Small intestine (tissue), 7 donors: ENCODE data around the gene ECSCR. TPM values are rescaled to one million over a fixed set of nuclear protein-coding genes. Genes with fewer than 3 reads are reported as not detected.

Source experiments
- DNase-seq, 2 donors: peaks; one replicate each; pipeline versions ENCODE4 v3.0.0 to v3.0.0-alpha.2; 2013
- FAIRE-seq: peaks from 2 replicates; lab custom pipeline; 2012; peaks lifted over from hg19 to GRCh38; lab: Jason Lieb, UNC
- H3K27ac ChIP-seq, 3 donors: one replicate each; pipeline ENCODE4 v1.5.1; 2013; ENCODE audit warnings: low read length in 2 of 3, mild to moderate bottlenecking in 2 of 3, control low read depth in 1 of 3, inconsistent platforms in 1 of 3, low read depth in 1 of 3, moderate library complexity in 1 of 3
- H3K27me3 ChIP-seq, 3 donors: one replicate each; pipeline ENCODE4 v1.6.1; 2013; ENCODE audit warnings: low read length in 3 of 3, inconsistent platforms in 1 of 3; ENCODE audit not compliant: control insufficient read depth in 3 of 3, insufficient read depth in 3 of 3
- H3K36me3 ChIP-seq, 3 donors: one replicate each; pipeline ENCODE4 v1.6.1; 2013; ENCODE audit warnings: low read length in 3 of 3, inconsistent platforms in 1 of 3, low read depth in 1 of 3, mild to moderate bottlenecking in 1 of 3, moderate library complexity in 1 of 3; ENCODE audit not compliant: control insufficient read depth in 3 of 3, insufficient read depth in 2 of 3
- H3K4me1 ChIP-seq, 3 donors: one replicate each; pipeline ENCODE4 v1.6.1; 2013; ENCODE audit warnings: low read length in 2 of 3, inconsistent platforms in 1 of 3, low read depth in 1 of 3, mild to moderate bottlenecking in 1 of 3, moderate library complexity in 1 of 3; ENCODE audit not compliant: control insufficient read depth in 3 of 3, insufficient read depth in 2 of 3
- H3K4me3 ChIP-seq, 3 donors: one replicate each; pipeline ENCODE4 v1.5.1; 2013; ENCODE audit warnings: low read length in 3 of 3, control low read depth in 1 of 3, inconsistent platforms in 1 of 3, low read depth in 1 of 3, mild to moderate bottlenecking in 1 of 3, moderate library complexity in 1 of 3
- H3K9me3 ChIP-seq, 2 donors: one replicate each; pipeline ENCODE4 v1.6.1; 2013; ENCODE audit warnings: low read depth in 1 of 2, low read length in 1 of 2; ENCODE audit not compliant: control insufficient read depth in 2 of 2, insufficient read depth in 1 of 2
- WGBS, 3 donors: extraction: QIAGEN DNeasy Blood & Tissue Kit; methylation state at CpG; one replicate each; pipeline ENCODE4 v1.1.7; 2013; 5-methylcytosine and 5-hydroxymethylcytosine counted together
- polyA plus RNA-seq, 4 donors: library from polyadenylated mRNA; stranded (reverse) in 3 of 4; unstranded in 1 of 4; fragments of 200-250 nt in 3 of 4; fragments of 120-200 nt in 1 of 4; gene quantifications; one replicate each; pipeline versions ENCODE4 v1.2.1 to v1.2.3, GENCODE V29; 2013
- donor health status: healthy with polysubstance abuse.
- donor health status: control.
- donor health status: control.
- donor health status: Bipolar disorder and iron deficiency.
- donor health status: healthy.

Gene ECSCR
- polyA plus RNA-seq, 4 donors = 1.6 to 47.6 (median 7.7) TPM

- H3K27ac ChIP-seq = peak within 1 kb of the TSS in 1 of 3 donors; percentile 82
- peak within 1 kb of the TSS in 1 of 3 donors; percentile 17 for H3K4me3 ChIP-seq
- FAIRE-seq (no peak), DNase-seq (peak in 1 of 2 donors; percentile 68)
- no peaks in the 10 kb centered on the region for H3K36me3 ChIP-seq
- WGBS, 3 donors = 5 to 25% (median 11%) methylated on average over 9 of the region's 9 CpGs
- no peaks in the 10 kb centered on the region for H3K27me3 ChIP-seq
- no peaks in the 10 kb centered on the region for H3K9me3 ChIP-seq
- H3K4me1 ChIP-seq = peaks cover 2 to 4% (median 2%) of the 10 kb centered on the region in 3 donors
These were observed 8.3 kb upstream of the ECSCR start, which contains the start of gene SMIM33 for GRCh38 chr5:139470821-139471300. TSS of gene SMIM33 (plus strand) at chr5:139471004. CDS start at chr5:139471122, 118 bp downstream.

DNA sequence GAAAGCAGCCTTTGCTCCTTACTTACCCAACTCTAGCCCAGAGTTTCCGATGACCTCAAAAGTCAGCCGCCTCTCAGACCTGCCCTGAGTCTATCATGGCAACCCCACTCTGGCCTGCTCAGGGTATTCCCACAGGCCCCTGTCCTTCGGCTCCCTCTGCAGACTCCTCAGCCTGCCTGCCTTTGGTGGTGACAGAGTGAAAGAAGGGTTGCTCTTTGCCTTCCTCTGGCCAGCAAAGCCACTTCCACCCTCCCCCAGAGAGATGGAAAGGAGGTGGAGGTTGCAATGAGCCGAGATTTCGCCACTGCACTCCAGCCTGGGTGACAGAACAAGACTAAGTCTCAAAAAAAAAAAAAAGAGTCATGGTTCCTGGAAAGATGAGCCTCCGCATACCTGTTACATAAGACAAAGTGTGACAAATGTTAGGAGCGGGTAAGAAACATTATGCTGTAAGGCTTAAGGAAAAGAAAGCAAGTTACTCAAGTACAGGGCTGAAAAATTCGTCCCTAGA lies 5.9 kb upstream of the ECSCR start:
- DNase-seq (peak; percentile 47 to 53), FAIRE-seq (no peak)
- Histone ChIP-seq H3K4me1 (peaks cover 0 to 4% (median 2%) of the 10 kb centered on the region in 3 donors), H3K27me3 (no peaks in the 10 kb centered on the region), H3K4me3 (no peak overlapping the region), H3K36me3 (no peaks in the 10 kb centered on the region), H3K9me3 (no peaks in the 10 kb centered on the region), H3K27ac (no peak overlapping the region)
- 53 to 67% (median 54%) methylated on average over 8 of the region's 8 CpGs for WGBS, 3 donors

DNA sequence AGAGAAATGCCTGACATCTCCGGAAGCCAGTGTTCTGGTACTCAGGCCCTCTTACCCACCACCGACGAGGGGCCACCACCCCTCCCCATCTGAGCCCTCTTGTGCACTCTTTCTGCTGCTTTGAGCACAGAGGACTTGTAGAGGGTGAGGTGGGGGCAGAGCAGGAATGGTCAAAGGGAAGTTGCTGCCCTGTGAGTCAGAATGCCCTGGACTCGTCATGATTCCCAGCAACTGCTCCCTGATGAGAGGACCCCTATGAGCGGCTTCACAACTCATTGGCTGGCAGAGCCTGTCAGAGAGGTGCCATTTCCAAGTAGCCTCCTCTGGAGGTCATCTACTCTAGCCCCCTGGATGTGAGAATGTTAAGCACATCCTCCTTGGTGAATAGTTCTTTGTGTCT lies 845 bp downstream of the ECSCR start:
- WGBS, 3 donors = 76 to 93% (median 92%) methylated on average over 5 of the region's 5 CpGs

GRCh38 chr5:139461176-139461575 lies 1.4 kb downstream of the ECSCR start:
- no peaks in the 10 kb centered on the region for H3K36me3 ChIP-seq
- no peak for DNase-seq
- peaks cover 0 to 6% (median 4%) of the 10 kb centered on the region in 3 donors for H3K4me1 ChIP-seq
- no peaks in the 10 kb centered on the region for H3K27me3 ChIP-seq
- FAIRE-seq = no peak
- no peaks in the 10 kb centered on the region for H3K9me3 ChIP-seq
- WGBS, 3 donors = 84 to 94% (median 91%) methylated on average over 7 of the region's 7 CpGs
- H3K27ac ChIP-seq = peak overlapping the region in 1 of 3 donors; percentile 52
- no peak overlapping the region for H3K4me3 ChIP-seq

More for the DNA sequence above, 845 bp downstream of the ECSCR start:
- Histone ChIP-seq H3K36me3 (no peaks in the 10 kb centered on the region), H3K4me1 (peaks cover 0 to 6% (median 4%) of the 10 kb centered on the region in 3 donors), H3K4me3 (peak overlapping the region in 1 of 3 donors; percentile 28), H3K27me3 (no peaks in the 10 kb centered on the region), H3K27ac (peak overlapping the region in 2 of 3 donors; percentile 32 to 62), H3K9me3 (no peaks in the 10 kb centered on the region)
- DNase-seq (no peak), FAIRE-seq (no peak)

GRCh38 chr5:139460455-139460854 lies 2.1 kb downstream of the ECSCR start:
- H3K36me3 ChIP-seq = no peaks in the 10 kb centered on the region
- WGBS, 3 donors = 68 to 100% (median 76%) methylated on average over 1 of the region's 1 CpG
- H3K4me1 ChIP-seq = peaks cover 0 to 6% (median 4%) of the 10 kb centered on the region in 3 donors
- no peak for FAIRE-seq
- H3K9me3 ChIP-seq = no peaks in the 10 kb centered on the region
- no peak for DNase-seq
- H3K4me3 ChIP-seq = no peak overlapping the region
- no peaks in the 10 kb centered on the region for H3K27me3 ChIP-seq
- H3K27ac ChIP-seq = peak overlapping the region in 1 of 3 donors; percentile 24

DNA sequence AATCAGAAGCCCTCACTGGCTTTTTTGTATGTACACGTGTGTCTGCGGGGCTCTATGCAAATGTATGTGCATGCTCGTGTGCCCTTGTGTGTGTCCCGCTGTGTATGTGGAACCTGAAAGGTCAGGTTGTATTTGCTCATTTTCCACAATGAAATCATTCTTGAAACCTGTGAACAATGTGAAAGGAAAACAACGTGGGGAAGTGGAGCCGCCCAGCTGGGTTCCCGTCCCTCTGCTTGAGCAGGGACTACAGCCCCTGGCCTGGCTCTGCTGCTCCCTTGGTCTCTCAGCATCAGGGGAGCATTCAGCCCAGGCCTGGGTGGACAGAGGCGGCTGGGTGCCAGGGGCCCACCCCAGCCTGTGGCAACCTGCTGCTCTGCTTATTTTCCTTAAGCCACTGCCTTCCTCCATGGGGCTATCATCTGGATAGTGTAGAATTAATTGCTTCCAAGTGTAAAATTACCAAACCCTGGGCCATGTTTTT lies 3.0 kb downstream of the ECSCR start:
- WGBS, 3 donors = 59 to 70% (median 67%) methylated on average over 8 of the region's 8 CpGs
- DNase-seq = peak in 1 of 2 donors; percentile 32
- no peaks in the 10 kb centered on the region for H3K27me3 ChIP-seq
- peak overlapping the region in 1 of 3 donors; percentile 36 for H3K27ac ChIP-seq
- no peaks in the 10 kb centered on the region for H3K9me3 ChIP-seq
- H3K36me3 ChIP-seq = no peaks in the 10 kb centered on the region
- no peak overlapping the region for H3K4me3 ChIP-seq
- no peak for FAIRE-seq
- peaks cover 0 to 6% (median 4%) of the 10 kb centered on the region in 3 donors for H3K4me1 ChIP-seq

DNA sequence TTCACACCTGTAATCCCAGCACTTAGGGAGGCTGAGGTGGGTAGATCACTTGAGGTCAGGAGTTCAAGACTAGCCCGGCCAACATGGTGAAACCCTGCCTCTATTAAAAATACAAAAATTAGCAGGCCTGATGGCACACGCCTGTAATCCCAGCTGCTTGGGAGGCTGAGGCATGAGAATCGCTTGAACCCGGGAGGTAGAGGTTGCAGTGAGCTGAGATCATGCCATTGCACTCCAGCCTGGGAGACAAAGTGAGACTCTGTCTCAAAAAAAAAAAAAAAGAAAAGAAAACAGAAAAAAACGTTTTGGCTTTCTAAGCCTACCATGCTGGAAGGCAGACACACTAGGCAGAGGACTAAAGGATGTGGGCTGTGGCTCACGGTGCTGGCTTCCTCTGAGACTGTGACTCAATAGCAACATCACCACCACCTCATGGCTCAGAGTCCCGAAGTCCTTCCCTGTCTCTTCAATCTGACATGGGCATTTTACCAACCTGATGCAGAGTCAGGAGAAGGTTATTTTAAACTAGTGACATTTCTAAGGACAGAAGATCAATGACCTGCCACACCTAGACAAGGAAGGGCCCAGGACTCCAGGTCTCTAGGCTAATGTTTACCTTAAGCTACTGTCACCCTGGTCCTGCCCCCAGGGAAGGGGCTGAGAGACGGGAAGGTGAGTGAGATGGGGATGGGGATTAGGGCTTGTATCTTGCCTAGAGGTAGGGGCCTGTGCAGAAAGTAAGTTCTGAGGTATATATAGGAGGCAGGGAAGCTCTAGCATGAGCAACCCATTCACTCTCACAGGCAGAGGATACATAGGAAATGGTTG lies 3.7 kb downstream of the ECSCR start:
- DNase-seq (peak; percentile 41 to 70), FAIRE-seq (no peak)
- WGBS, 3 donors = 53 to 67% (median 56%) methylated on average over 8 of the region's 8 CpGs
- no peaks in the 10 kb centered on the region for H3K9me3 ChIP-seq
- peak overlapping the region in 1 of 3 donors; percentile 36 for H3K27ac ChIP-seq
- H3K4me1 ChIP-seq = peaks cover 0 to 6% (median 4%) of the 10 kb centered on the region in 3 donors
- H3K36me3 ChIP-seq = no peaks in the 10 kb centered on the region
- no peaks in the 10 kb centered on the region for H3K27me3 ChIP-seq
- H3K4me3 ChIP-seq = no peak overlapping the region

- 83 to 87% (median 86%) methylated on average over 5 of the region's 5 CpGs for WGBS, 3 donors
- H3K27me3 ChIP-seq = no peaks in the 10 kb centered on the region
- no peak overlapping the region for H3K4me3 ChIP-seq
- DNase-seq (no peak), FAIRE-seq (no peak)
- no peaks in the 10 kb centered on the region for H3K36me3 ChIP-seq
- H3K4me1 ChIP-seq = peaks cover 0 to 6% (median 4%) of the 10 kb centered on the region in 3 donors
- peak overlapping the region in 1 of 3 donors; percentile 6 for H3K27ac ChIP-seq
- H3K9me3 ChIP-seq = no peaks in the 10 kb centered on the region
These were observed 4.8 kb downstream of the ECSCR start for GRCh38 chr5:139457653-139458306.
